Hepatocyte (in vitro differentiated cells): ENCODE results near the gene CPNE6. TPM values are rescaled to one million over a fixed set of nuclear protein-coding genes. Genes with fewer than 3 reads are reported as not detected.

Experiments used
- DNase-seq: peaks from one replicate; pipeline ENCODE4 v3.0.0-alpha.2; 2016; ENCODE audit warnings: low spot score
- H2AFZ ChIP-seq: fragments of 200-600 bp; sonication (generic); 2 replicates; pipeline ENCODE4 v1.6.0; 2016; ENCODE audit warnings: antibody characterized with exemption, mild to moderate bottlenecking
- H3K27ac ChIP-seq: fragments of 200-600 bp; sonication (generic); 2 replicates; pipeline ENCODE4 v1.5.1; 2016; ENCODE audit warnings: mild to moderate bottlenecking
- H3K27me3 ChIP-seq: fragments of 200-600 bp; sonication (generic); 2 replicates; pipeline ENCODE4 v1.6.1; 2016
- H3K36me3 ChIP-seq: fragments of 200-600 bp; sonication (generic); replicated peaks from 2 replicates; pipeline ENCODE4 v1.5.1; 2016; ENCODE audit warnings: low read depth; ENCODE audit not compliant: insufficient read depth
- H3K4me1 ChIP-seq: fragments of 200-600 bp; sonication (generic); 2 replicates; pipeline ENCODE4 v1.5.1; 2016; ENCODE audit warnings: mild to moderate bottlenecking, moderate library complexity; ENCODE audit not compliant: insufficient read depth
- H3K4me2 ChIP-seq: fragments of 200-600 bp; sonication (generic); 2 replicates; pipeline ENCODE4 v1.6.0; 2016
- H3K4me3 ChIP-seq: fragments of 200-600 bp; sonication (generic); 2 replicates; pipeline ENCODE4 v1.5.1; 2016; ENCODE audit warnings: mild to moderate bottlenecking
- H3K79me2 ChIP-seq: fragments of 200-600 bp; sonication (generic); 2 replicates; pipeline ENCODE4 v1.6.0; 2017; ENCODE audit warnings: mild to moderate bottlenecking
- H3K9me2 ChIP-seq: fragments of 200-600 bp; sonication (generic); replicated peaks from 2 replicates; pipeline ENCODE4 v1.6.0; 2017; ENCODE audit warnings: mild to moderate bottlenecking; ENCODE audit not compliant: insufficient read depth
- H3K9me3 ChIP-seq: fragments of 200-600 bp; sonication (generic); 2 replicates; pipeline ENCODE4 v1.5.1; 2016; ENCODE audit warnings: low read depth, mild to moderate bottlenecking
- H4K20me1 ChIP-seq: fragments of 200-600 bp; sonication (generic); 2 replicates; pipeline ENCODE4 v1.6.0; 2016; ENCODE audit warnings: mild to moderate bottlenecking; ENCODE audit not compliant: insufficient read depth, poor library complexity, severe bottlenecking
- EZH2 ChIP-seq: fragments of 200-600 bp; sonication (generic); IDR thresholded peaks from 2 replicates; pipeline ENCODE4 v1.6.1; 2016; ENCODE audit warnings: antibody characterized with exemption, mild to moderate bottlenecking, borderline replicate concordance
- EZH2phosphoT487 ChIP-seq: fragments of 200-600 bp; sonication (generic); IDR thresholded peaks from one replicate; pipeline ENCODE4 v1.6.1; 2018; ENCODE audit warnings: antibody characterized with exemption, mild to moderate bottlenecking, low read depth, moderate library complexity; ENCODE audit not compliant: unreplicated experiment, severe bottlenecking
- WGBS: methylation state at CpG from one replicate; pipeline ENCODE4 v1.1.6; 2016; ENCODE audit warnings: low lambda C conversion rate; ENCODE audit errors: missing lambda C conversion rate; 5-methylcytosine and 5-hydroxymethylcytosine counted together
- polyA plus RNA-seq: library from polyadenylated mRNA; unstranded; fragments of >200 nt; fragmentation: Nextera tagmentation; extraction: Ambion mirVana; gene quantifications from 2 replicates; pipeline ENCODE4 v1.2.1, GENCODE V29; 2016
- total RNA-seq: library from RNA; depleted of rRNA; stranded (reverse); fragments of >200 nt; gene quantifications from 2 replicates; pipeline ENCODE4 v1.2.3, GENCODE V29; 2014
- TF ChIP-seq, protein P1 (sequence below): fragments of 200-600 bp; sonication (generic); IDR thresholded peaks from 2 replicates; pipeline ENCODE4 v1.5.1; 2016; ENCODE audit warnings: antibody characterized with exemption, mild to moderate bottlenecking; ENCODE audit not compliant: poor library complexity

CPNE6 gene
- total and polyA plus RNA-seq, 2 experiments from 2014 or later, result not detected

DNA sequence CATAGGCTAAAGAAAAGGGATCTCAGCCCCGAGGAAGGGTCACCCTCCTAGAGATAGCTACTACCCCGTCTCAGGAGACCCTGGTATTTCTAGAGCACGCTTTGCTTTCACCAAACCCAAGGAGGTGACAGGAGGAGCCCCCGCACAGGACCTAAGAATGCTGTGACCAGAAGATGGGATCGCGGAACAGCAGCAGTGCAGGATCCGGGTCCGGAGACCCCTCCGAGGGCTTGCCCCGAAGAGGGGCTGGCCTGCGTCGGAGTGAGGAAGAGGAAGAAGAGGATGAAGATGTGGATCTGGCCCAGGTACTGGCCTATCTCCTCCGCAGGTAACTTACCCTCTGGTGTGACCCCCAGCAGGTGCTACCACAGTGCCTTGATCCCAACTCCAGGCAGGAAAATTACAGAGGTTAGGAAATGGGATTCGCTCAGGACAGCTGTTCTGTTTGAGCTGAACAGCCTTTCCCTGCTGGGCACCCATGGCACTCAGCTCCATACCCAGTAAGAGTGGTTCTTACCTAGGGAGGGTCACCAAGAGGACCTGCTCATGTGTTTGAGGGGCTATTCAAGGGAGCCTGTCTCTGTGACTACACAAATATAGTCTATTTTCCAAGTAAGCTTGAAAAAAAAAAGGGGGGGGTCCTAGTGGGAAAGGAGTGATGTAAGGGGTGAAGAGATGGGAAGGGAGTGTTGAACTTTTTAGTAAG, 44.2 kb downstream of the CPNE6 start:
- H3K4me1 ChIP-seq, result peaks cover 9% of the 10 kb centered on the region
- H3K27ac ChIP-seq, result peak overlapping the region; percentile 65
- peaks cover 17% of the 10 kb centered on the region for H3K79me2 ChIP-seq
- H2AFZ ChIP-seq, result peak overlapping the region; percentile 7
- WGBS, result 4% methylated on average over 14 of the region's 14 CpGs
- H3K9me3 ChIP-seq, result no peaks in the 10 kb centered on the region
- H3K4me3 ChIP-seq, result peak overlapping the region; percentile 7
- no peaks in the 10 kb centered on the region for H3K36me3 ChIP-seq
- TF ChIP-seq, protein P1, sequence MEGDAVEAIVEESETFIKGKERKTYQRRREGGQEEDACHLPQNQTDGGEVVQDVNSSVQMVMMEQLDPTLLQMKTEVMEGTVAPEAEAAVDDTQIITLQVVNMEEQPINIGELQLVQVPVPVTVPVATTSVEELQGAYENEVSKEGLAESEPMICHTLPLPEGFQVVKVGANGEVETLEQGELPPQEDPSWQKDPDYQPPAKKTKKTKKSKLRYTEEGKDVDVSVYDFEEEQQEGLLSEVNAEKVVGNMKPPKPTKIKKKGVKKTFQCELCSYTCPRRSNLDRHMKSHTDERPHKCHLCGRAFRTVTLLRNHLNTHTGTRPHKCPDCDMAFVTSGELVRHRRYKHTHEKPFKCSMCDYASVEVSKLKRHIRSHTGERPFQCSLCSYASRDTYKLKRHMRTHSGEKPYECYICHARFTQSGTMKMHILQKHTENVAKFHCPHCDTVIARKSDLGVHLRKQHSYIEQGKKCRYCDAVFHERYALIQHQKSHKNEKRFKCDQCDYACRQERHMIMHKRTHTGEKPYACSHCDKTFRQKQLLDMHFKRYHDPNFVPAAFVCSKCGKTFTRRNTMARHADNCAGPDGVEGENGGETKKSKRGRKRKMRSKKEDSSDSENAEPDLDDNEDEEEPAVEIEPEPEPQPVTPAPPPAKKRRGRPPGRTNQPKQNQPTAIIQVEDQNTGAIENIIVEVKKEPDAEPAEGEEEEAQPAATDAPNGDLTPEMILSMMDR, result no peak
- TF ChIP-seq EZH2 (no peak), EZH2phosphoT487 (no peak)
- DNase-seq, result no peak
- H4K20me1 ChIP-seq, result no peaks in the 10 kb centered on the region
- H3K27me3 ChIP-seq, result no peaks in the 10 kb centered on the region
- H3K9me2 ChIP-seq, result no peaks in the 10 kb centered on the region
- H3K4me2 ChIP-seq, result peak overlapping the region; percentile 79

DNA sequence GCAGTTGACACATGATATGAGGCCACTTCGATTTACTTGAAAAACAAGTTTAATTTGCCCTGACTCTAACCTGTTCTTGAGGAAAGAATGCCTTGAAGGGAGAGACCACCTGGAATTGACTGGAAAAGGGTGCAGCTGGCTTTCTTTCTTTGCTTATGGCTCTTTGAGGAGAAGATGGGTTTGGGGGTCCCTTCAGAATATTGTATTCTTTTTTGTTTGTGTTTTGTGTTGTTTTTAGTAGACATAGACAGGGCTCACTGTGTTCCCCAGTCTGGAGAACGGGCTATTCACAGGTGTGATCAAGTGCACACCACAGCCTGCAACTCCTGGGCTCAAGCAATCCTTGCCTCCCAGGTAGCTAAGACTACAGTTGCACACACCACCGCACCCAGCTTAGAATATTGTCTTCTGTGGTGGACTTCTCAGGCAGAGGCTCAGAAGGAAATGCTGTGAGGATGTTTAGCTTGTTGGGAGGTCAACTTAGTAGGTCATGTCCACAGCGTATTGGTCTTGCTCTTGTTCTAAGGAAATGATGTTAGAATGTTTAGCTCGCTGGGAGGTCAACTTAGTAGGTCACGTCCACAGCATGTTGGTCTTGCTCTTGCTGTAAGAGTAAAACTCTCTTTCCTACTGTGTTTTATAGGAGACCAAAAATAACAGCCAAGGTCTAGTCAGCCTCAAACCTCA, 44.9 kb downstream of the CPNE6 start:
- Histone ChIP-seq H2AFZ (no peak overlapping the region), H3K4me2 (peak overlapping the region; percentile 79), H3K9me2 (no peaks in the 10 kb centered on the region), H3K4me3 (peak overlapping the region; percentile 7), H3K27me3 (no peaks in the 10 kb centered on the region), H3K4me1 (peaks cover 9% of the 10 kb centered on the region), H3K27ac (no peak overlapping the region), H4K20me1 (no peaks in the 10 kb centered on the region), H3K79me2 (peaks cover 17% of the 10 kb centered on the region), H3K9me3 (no peaks in the 10 kb centered on the region), H3K36me3 (no peaks in the 10 kb centered on the region)
- 92% methylated on average over 6 of the region's 6 CpGs for WGBS
- TF ChIP-seq, protein P1, result no peak
- TF ChIP-seq EZH2phosphoT487, result no peak
- no peak for TF ChIP-seq EZH2
- no peak for DNase-seq

DNA sequence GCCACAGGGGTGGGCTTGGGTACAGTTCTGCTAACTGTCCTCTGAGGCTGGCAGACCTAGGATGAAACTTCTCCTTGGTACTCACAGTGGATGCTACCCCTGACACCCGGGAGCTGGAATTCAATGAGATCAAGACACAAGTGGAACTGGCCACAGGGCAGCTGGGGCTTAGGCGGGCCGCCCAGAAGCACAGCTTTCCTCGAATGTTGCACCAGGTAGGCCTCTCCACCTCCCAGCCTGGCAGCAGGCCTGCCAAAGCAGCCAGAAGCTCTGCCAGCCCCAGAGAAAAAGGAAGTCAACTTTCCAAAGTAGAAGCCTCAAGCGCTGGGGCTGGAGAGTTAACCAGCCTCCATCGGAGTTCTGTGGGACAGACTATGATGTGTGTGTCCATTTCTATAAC, 45.8 kb downstream of the CPNE6 start:
- peaks cover 17% of the 10 kb centered on the region for H3K79me2 ChIP-seq
- no peak overlapping the region for H3K4me2 ChIP-seq
- TF ChIP-seq, protein P1, result no peak
- TF ChIP-seq EZH2 (no peak), EZH2phosphoT487 (no peak)
- no peak overlapping the region for H3K4me3 ChIP-seq
- H3K9me2 ChIP-seq, result no peaks in the 10 kb centered on the region
- H3K27ac ChIP-seq, result no peak overlapping the region
- H3K9me3 ChIP-seq, result no peaks in the 10 kb centered on the region
- peaks cover 9% of the 10 kb centered on the region for H3K4me1 ChIP-seq
- no peaks in the 10 kb centered on the region for H3K36me3 ChIP-seq
- no peak overlapping the region for H2AFZ ChIP-seq
- no peaks in the 10 kb centered on the region for H3K27me3 ChIP-seq
- DNase-seq, result no peak
- H4K20me1 ChIP-seq, result no peaks in the 10 kb centered on the region
- 94% methylated on average over 6 of the region's 6 CpGs for WGBS
